ENCODE results near the gene DOCK6.

The DOCK6 gene

GRCh38 chr19:11225172-11225571, 37.2 kb downstream of the DOCK6 start:
- DNase-seq (ENCODE audit: low read depth): no peak

- no peak for DNase-seq (ENCODE audit: low read depth)
These were observed 37.9 kb downstream of the DOCK6 start for GRCh38 chr19:11224429-11224828.

- DNase-seq (ENCODE audit: low read depth): no peak
These were observed 39.1 kb downstream of the DOCK6 start for GRCh38 chr19:11223200-11223599.

- no peak for DNase-seq (ENCODE audit: low read depth)
These were observed 41.2 kb downstream of the DOCK6 start for GRCh38 chr19:11221082-11221598.

- no peak for DNase-seq (ENCODE audit: low read depth)
These were observed 47.9 kb downstream of the DOCK6 start for GRCh38 chr19:11214387-11214786.

- no peak for DNase-seq (ENCODE audit: low read depth)
These were observed 51.7 kb downstream of the DOCK6 start for GRCh38 chr19:11210656-11210928.

GRCh38 chr19:11209839-11210655, 52.3 kb downstream of the DOCK6 start:
- DNase-seq (ENCODE audit: low read depth): no peak

GRCh38 chr19:11208561-11209471, 53.5 kb downstream of the DOCK6 start:
- DNase-seq (ENCODE audit: low read depth): no peak

GRCh38 chr19:11205939-11206570, 56.3 kb downstream of the DOCK6 start:
- no peak for DNase-seq (ENCODE audit: low read depth)

- DNase-seq (ENCODE audit: low read depth): no peak
These were observed 57.4 kb downstream of the DOCK6 start for GRCh38 chr19:11204943-11205349.

GRCh38 chr19:11204076-11204602, 58.2 kb downstream of the DOCK6 start:
- no peak for DNase-seq (ENCODE audit: low read depth)

- DNase-seq (ENCODE audit: low read depth): peak; percentile 15
These were observed 58.9 kb downstream of the DOCK6 start for GRCh38 chr19:11203194-11204075.

- DNase-seq (ENCODE audit: low read depth): no peak
These were observed 59.7 kb downstream of the DOCK6 start for GRCh38 chr19:11202488-11203193.

- DNase-seq (ENCODE audit: low read depth): no peak
These were observed 60.5 kb downstream of the DOCK6 start for GRCh38 chr19:11201791-11202190.

GRCh38 chr19:11200931-11201330, 61.4 kb downstream of the DOCK6 start:
- DNase-seq (ENCODE audit: low read depth): no peak

- DNase-seq (ENCODE audit: low read depth): no peak
These were observed 62.2 kb downstream of the DOCK6 start for GRCh38 chr19:11200015-11200574.

- no peak for DNase-seq (ENCODE audit: low read depth)
These were observed 62.8 kb downstream of the DOCK6 start for GRCh38 chr19:11199517-11199916.

GRCh38 chr19:11198769-11199424, 63.4 kb downstream of the DOCK6 start:
- DNase-seq (ENCODE audit: low read depth): no peak

GRCh38 chr19:11198175-11198534, 64.2 kb downstream of the DOCK6 start:
- DNase-seq (ENCODE audit: low read depth): no peak
